ENCODE measurements around the gene GDF15. TPM values are rescaled to one million over a fixed set of nuclear protein-coding genes. Genes with fewer than 3 reads are reported as not detected.

Gene GDF15
- total RNA-seq, 2 donors from 2014 or later, result 40.5 to 86.1 TPM

DNA sequence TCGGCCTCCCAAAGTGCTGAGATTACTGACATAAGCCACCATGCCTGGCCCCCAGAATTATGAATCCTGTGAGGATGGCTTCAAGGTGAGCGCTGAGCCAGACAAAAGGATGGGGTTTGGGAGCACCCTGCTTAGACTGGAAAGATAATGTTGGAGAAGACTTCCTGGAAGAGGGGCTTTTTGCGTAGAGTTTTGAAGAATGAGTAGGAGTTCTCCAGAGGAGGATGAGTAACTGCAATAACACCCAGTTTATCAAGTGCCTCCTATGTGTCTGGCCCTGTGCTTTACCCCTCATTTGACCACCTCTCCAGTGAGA is 641 bp upstream of the GDF15 start:
- Histone ChIP-seq H3K9me3 (no peaks in the 10 kb centered on the region), H3K4me1 (peaks cover 68% of the 10 kb centered on the region), H3K4me3 (no peak overlapping the region), H3K27ac (peak overlapping the region; percentile 74 to 81 (median 76)), H3K36me3 (replicated peaks in 1 of 2; ENCODE audit: insufficient read depth in 1 of 2, low read depth in 2 of 2) (no peaks in the 10 kb centered on the region), H3K27me3 (no peaks in the 10 kb centered on the region)
- WGBS, 2 donors, result 97 to 100% methylated on average over 2 to 3 of the region's 3 CpGs
- ATAC-seq (no peak), DNase-seq (no peak)
- TF ChIP-seq POLR2A (IDR thresholded peaks at IDR 0.05), result no peak
- TF ChIP-seq, protein P1, sequence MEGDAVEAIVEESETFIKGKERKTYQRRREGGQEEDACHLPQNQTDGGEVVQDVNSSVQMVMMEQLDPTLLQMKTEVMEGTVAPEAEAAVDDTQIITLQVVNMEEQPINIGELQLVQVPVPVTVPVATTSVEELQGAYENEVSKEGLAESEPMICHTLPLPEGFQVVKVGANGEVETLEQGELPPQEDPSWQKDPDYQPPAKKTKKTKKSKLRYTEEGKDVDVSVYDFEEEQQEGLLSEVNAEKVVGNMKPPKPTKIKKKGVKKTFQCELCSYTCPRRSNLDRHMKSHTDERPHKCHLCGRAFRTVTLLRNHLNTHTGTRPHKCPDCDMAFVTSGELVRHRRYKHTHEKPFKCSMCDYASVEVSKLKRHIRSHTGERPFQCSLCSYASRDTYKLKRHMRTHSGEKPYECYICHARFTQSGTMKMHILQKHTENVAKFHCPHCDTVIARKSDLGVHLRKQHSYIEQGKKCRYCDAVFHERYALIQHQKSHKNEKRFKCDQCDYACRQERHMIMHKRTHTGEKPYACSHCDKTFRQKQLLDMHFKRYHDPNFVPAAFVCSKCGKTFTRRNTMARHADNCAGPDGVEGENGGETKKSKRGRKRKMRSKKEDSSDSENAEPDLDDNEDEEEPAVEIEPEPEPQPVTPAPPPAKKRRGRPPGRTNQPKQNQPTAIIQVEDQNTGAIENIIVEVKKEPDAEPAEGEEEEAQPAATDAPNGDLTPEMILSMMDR (IDR thresholded peaks at IDR 0.05), result no peak
- intact Hi-C loops (cut with DNase I), result no loop called here

DNA sequence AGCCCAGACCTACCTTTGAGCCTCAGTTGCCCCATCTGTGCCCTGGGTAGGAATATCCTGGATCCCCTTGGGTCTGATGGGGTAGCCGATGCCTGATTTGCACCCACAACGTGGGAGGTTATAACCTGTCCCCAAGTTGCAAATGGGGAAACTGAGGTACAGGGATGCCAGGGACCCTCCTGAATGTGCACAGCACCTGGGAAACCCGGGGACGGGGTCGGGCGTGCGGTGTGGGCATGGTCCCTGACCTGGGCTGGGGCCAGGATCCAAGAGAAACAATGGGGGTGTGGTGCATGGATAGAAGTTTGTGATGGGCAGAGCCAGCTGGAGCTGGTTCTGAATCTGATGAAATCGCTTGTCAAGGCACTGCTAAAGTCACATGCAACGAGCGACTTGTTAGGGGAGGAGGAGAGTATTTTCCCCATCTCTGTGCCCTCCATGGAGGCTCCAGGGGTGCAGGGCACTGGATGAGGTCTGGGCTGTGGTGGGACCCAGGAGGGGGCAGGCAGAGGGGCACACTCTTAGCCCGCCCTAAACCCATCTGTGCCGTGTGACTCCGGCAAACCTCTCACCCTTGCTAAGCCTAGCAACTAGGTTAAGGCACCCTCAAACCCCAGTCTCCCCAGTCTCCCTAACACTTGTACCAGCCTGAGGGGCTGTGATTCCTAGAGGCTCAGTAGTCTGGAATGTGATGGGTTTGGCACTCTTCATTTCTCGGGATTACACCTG is 749 bp downstream of the GDF15 start:
- ATAC-seq, result no peak
- Histone ChIP-seq H3K27ac (peak overlapping the region; percentile 74 to 81 (median 76)), H3K36me3 (replicated peaks in 1 of 2; ENCODE audit: insufficient read depth in 1 of 2, low read depth in 2 of 2) (no peaks in the 10 kb centered on the region), H3K27me3 (no peaks in the 10 kb centered on the region), H3K4me1 (peaks cover 58% of the 10 kb centered on the region), H3K4me3 (peak overlapping the region; percentile 8 to 16), H3K9me3 (no peaks in the 10 kb centered on the region)
- intact Hi-C loops (cut with DNase I), result no loop called here
- TF ChIP-seq, protein P1 (IDR thresholded peaks at IDR 0.05), result no peak
- no peak for TF ChIP-seq POLR2A (IDR thresholded peaks at IDR 0.05)
- no peak for DNase-seq
- 37 to 46% methylated on average over 11 to 14 of the region's 14 CpGs for WGBS, 2 donors

DNA sequence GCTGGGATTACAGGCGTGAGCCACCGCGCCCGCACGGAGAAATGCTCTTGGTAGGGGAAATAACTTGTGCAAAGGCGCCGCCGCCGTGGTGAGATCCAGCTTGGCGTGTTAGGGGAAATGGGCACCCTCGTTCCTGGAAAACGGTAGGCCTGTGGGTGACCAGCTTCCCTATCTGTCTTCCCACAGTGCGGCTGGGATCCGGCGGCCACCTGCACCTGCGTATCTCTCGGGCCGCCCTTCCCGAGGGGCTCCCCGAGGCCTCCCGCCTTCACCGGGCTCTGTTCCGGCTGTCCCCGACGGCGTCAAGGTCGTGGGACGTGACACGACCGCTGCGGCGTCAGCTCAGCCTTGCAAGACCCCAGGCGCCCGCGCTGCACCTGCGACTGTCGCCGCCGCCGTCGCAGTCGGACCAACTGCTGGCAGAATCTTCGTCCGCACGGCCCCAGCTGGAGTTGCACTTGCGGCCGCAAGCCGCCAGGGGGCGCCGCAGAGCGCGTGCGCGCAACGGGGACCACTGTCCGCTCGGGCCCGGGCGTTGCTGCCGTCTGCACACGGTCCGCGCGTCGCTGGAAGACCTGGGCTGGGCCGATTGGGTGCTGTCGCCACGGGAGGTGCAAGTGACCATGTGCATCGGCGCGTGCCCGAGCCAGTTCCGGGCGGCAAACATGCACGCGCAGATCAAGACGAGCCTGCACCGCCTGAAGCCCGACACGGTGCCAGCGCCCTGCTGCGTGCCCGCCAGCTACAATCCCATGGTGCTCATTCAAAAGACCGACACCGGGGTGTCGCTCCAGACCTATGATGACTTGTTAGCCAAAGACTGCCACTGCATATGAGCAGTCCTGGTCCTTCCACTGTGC is 2.4 kb downstream of the GDF15 start:
- H3K4me1 ChIP-seq, result peaks cover 51% of the 10 kb centered on the region
- no peaks in the 10 kb centered on the region for H3K27me3 ChIP-seq
- TF ChIP-seq POLR2A (IDR thresholded peaks at IDR 0.05), result peak; percentile 46 to 61 (median 50)
- TF ChIP-seq, protein P1 (IDR thresholded peaks at IDR 0.05), result peak; percentile 84 to 99 (median 96)
- no peak overlapping the region for H3K4me3 ChIP-seq
- intact Hi-C loops (cut with DNase I), result no loop called here
- DNase-seq (peak; percentile 74 to 85 (median 81)), ATAC-seq (peak; percentile 60)
- H3K27ac ChIP-seq, result peak overlapping the region; percentile 20 to 81 (median 68)
- 23 to 65% methylated on average over 32 to 74 of the region's 86 CpGs for whole genome bisulfite sequencing, 2 donors
- no peaks in the 10 kb centered on the region for H3K9me3 ChIP-seq
- H3K36me3 ChIP-seq (replicated peaks in 1 of 2; ENCODE audit: insufficient read depth in 1 of 2, low read depth in 2 of 2), result no peaks in the 10 kb centered on the region

DNA sequence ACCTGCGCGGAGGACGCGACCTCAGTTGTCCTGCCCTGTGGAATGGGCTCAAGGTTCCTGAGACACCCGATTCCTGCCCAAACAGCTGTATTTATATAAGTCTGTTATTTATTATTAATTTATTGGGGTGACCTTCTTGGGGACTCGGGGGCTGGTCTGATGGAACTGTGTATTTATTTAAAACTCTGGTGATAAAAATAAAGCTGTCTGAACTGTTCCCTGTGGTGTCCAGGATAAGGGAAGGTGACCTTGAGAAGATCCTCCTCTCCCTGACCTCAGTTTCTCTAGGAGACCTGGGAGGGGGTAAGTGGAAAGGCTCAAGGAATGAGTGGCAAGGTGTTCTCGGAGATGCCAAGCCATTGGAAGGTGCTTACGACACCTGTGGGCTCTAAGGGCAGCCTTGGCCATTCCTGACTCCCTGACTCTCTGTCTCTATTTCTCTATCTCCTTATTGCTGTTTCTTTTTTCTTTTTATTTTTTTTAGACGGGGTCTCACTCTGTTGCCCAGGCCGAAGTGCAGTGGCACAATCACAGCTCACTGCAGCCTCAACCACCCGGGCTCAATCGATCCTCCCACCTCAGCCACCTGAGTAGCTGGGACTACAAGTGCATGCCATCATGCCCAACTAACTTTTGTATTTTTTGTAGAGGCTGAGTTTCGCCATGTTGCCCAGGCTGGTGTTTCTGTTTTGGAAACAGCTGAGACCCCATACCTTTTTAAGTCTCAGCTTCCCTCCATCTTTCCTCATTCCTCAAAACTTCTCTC is 3.2 kb downstream of the GDF15 start:
- peak overlapping the region in 3 of 4 donors; percentile 66 to 81 (median 69) for H3K27ac ChIP-seq
- H3K4me3 ChIP-seq, result no peak overlapping the region
- no peak for ATAC-seq
- peaks cover 50% of the 10 kb centered on the region for H3K4me1 ChIP-seq
- H3K9me3 ChIP-seq, result no peaks in the 10 kb centered on the region
- intact Hi-C loops (cut with DNase I), result no loop called here
- H3K27me3 ChIP-seq, result no peaks in the 10 kb centered on the region
- H3K36me3 ChIP-seq (replicated peaks in 1 of 2; ENCODE audit: insufficient read depth in 1 of 2, low read depth in 2 of 2), result no peaks in the 10 kb centered on the region
- no peak for DNase-seq
- 88% methylated on average over 13 of the region's 13 CpGs for WGBS, 2 donors
- TF ChIP-seq, protein P1 (IDR thresholded peaks at IDR 0.05), result no peak
- TF ChIP-seq POLR2A (IDR thresholded peaks at IDR 0.05), result no peak
